HG03521 (cell line): ENCODE measurements around the gene ARHGAP18.

Experiments used
- ATAC-seq: cut with Tn5 transposase; IDR thresholded peaks from one replicate; pipeline ENCODE4 v1.9.1; 2021; ENCODE audit warnings: mild to moderate bottlenecking, moderate library complexity; ENCODE audit not compliant: unreplicated experiment

ARHGAP18 gene

DNA sequence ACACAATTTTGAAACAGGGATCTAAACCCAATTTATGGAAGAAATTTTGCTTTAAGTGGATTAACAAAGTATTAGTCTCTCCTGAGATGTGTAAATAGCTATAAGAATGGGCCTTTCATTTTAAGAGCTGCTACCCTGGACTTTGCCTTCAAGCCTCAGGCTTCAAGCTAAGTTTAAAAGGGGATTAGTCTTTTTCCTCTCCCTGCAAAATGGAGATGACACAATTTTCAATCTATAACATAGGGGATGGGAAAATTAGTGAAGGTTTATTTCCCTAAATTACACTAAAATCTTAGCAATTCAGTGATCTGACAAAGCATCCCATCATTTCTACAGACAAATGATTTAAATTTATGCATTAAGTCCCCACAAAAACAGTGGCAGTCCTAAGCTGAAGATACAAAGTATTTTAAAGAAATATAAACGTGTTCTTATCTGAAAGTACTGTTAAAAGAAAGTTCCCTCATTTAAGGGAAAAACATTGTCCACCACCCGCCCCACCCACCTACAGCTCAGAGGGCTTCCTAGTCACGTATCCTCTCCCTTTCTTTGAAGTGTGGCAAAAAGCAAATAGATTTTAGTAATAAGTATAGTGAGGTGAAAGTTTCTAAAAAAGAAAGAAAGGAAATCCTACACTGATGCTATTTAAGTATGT is 14.5 kb downstream of the ARHGAP18 start:
- no peak for ATAC-seq

DNA sequence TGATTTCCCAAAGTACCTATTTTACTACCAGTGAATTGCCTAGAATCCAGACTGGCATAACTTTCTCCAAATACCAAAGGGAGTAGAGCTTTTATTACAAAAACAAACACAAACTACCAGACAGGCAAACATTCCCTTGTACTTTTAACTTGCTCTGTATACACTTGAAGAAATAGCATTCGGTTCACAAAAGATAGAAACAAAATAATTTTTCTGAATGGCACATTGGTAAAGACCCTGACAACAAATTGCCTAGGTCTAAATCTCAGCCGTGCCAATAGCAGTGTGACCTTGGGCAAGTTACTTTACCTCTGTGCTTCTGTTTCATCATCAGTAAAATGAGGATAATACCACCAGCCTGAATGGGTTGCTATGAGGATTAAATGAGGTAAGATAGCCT is 15.9 kb downstream of the ARHGAP18 start:
- no peak for ATAC-seq

DNA sequence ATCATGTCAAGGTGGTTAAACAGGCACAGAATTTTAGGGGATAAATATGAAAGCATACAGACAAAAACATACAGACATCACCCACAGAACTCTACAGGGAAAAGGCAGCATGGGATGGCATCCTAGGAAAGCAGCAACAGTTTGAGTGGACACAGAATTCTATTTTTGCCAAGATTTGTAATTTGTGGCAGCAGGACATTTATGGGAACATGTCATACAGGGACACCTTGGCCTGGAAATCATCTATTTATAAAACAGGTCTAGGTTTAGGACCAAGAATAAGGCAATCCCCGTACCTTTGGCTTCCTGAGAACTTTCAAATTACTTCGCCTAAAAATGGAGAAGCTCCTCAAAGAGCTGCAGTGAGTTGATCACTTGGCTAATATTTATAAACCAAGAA is 17.5 kb downstream of the ARHGAP18 start:
- no peak for ATAC-seq

DNA sequence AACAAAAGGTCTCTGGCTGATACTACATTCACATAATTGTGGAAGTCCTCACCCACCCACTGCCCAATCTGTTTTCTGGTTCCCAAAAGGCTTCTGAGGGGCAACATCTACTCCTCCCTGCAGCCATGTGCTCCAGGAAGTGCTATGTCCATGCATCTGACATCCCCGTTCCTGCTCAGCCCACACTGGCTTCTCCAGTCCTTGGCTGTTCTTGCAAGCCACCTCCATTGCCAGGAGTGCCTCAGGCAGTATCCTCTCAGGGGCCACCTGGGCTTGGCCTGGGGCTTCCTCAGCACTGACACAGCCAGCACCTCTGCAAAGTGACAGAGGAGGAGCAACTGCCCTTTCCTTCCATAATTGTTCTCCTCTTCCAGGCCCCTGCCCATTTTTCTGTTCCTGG is 18.3 kb downstream of the ARHGAP18 start:
- ATAC-seq, result no peak

DNA sequence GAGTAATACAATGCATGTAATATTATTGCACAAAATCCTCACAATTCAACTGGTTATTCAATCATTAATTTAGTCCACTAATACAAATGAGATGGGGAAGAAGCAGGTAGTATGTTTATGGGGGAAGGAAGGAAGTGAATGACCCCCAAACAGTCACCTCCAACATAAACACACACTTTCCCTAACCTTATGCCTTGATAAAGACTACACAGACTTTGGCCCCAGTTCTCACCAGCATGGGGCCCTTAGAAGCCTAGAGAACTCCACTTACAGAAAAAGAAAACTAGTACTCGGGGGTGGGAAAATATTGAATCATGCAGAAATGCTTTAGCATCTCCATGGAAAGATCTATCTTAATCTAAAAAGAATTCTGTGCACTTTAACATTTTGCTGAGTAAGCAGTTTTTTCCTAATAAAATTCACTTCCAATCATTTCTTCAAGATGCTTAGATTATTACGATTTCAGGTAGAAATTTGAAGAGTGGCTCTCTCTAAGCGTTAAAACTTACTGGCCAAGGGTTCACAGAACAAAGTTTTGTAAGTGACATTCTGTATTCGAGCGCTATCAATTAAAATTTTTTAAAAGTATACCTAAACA is 18.8 kb downstream of the ARHGAP18 start:
- no peak for ATAC-seq

DNA sequence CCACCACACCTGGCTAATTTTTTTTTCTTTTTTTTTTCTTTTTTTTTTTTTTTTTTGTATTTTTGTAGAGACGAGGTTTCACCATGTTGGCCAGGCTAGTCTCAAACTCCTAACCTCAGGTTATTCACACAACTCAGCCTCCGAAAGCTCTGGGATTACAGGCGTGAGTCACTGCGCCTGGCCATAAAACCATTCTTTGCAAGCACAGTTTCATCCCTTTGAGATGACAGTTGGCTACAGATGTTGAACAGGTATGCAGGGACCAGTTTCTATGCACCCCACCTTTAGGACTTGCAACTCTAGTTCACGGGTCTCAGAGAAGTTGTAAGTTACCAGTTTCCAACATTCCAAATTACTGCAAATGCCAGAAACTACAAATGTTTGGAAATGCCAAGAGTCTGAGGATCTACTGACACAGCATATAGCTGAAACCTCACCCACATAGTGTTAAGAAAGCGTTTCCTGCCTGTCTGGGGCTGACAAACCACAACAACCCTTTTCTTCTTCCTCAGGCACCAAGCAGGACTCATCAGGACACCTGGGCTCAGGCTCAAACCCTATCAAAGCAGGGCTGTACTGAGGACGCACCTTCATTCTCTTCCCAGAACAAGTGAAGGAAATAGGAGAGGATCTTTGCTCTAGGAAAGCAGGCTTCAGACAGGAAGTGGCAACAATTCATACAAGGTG is 22.9 kb downstream of the ARHGAP18 start:
- peak; percentile 58 for ATAC-seq

DNA sequence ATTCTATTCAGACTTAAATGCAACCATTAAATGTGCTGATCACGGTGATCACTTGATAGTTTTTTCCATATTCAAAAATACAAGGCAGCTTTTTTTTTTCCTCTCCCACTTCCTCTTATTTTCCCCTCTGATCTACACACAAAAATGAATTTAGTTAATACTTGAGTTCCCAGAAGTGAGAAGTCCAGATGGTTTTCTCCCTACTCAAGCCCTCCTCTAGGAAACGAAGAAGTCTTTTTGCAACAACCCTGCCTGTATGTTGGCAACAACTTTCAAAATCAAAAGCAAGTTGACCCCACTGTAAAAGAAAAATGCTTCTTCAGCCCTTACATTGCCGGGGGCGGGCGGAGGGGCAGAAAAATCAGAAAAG is 24.3 kb downstream of the ARHGAP18 start:
- ATAC-seq, result no peak

DNA sequence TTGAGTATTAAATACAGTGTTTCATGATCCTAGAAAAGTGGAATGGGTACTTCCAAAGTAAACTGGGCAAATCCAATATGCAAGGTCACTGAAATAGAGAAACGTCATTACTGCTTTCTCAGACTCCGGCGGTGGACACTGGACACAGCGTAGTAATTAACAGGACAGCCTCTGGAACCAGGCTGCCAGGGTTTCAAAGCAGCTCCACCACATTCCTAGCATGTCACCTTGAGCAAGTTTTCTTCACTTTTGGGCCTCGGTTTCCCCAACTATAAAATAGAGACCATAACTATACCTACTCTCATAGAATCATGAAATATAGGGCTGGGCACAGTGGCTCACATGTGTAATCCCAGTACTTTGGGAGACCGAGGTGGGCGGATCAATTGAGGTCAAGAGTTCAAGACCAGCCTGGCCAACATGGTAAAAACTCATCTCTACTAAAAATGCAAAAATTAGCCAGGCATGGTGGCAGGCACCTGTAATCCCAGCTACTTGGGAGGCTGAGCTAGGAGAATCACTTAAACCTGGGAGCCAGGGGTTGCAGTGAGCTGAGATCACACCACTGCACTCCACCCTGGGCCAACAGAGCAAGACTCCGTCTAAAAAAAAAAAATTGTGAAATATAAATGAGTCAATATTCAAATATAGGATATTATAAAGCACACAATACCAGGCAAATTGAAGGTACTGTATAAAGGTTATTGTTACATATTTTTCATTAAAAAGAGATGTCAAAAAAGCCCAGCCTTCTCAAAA is 24.9 kb downstream of the ARHGAP18 start:
- ATAC-seq, result no peak

DNA sequence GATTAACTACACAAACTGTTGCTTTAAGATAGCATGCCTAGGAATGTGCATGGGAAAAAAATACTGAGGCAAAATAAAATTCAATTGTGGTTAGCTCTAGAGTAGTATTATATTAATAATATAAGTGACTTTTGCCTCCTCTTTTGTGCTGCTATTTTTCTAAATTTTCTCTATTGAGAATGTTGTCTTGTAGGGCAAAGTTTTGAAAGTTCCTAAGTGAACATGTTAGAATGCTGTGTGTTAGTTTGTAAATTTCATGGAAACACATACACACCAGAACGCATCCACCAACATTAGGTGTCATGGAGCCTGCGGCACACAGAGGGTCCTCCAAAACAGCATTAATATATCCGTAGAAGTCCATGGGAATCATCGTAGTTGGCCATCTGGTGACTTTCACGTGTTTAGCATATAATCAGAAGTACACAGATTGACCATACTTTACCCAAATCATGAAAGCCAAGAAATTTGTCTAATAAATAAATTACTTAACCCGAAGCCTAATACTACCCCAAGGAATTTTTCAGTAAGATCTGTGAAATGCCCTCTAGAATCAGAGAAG is 25.6 kb downstream of the ARHGAP18 start:
- no peak for ATAC-seq

DNA sequence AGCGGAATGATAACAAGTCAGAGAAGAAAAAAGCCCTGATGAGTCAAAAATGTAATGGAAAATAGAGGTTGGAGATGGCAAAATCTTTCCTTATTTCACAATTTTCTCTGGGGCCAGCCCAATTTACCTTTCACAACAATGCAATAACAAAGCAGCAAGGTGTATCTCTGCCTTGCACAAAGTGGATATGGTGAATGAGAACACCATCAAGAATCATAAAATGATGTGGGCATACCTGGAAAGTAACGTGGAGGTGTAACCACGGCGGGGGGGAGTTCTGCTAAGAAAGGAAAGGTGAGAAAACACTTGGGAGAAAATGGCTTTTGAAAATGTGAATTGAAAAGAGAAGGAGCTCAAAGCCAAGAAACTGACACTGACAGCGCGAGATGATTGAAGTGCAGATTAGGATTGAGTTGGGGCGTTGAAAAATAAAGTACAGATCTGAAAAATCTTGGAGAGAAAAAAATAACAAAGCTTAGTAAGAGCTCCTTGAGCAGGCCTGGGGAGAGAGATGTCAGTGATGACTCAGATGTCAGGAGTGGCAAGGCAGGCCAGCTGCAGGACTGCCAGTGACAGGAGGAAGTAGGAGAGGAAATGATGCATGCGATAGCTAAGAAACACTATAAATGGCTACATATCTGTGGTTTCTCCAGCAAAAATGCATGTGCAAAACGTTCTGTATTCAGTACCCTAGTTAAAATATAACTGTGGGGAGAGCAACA is 26.2 kb downstream of the ARHGAP18 start:
- ATAC-seq, result peak; percentile 92

DNA sequence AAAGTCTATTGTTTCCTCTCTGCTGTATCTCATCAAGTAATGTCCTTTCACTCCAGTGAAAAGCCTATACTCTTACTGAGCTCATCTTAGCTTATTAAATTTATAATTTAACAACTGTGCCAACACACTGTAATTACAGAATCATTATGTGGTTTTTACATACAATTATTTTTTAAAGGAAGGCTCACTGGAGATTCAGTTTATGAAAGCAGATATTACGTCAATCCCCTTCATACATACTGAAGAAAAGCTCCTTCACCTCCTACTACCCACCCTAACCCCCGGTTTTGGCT is 28.1 kb downstream of the ARHGAP18 start:
- ATAC-seq, result no peak

DNA sequence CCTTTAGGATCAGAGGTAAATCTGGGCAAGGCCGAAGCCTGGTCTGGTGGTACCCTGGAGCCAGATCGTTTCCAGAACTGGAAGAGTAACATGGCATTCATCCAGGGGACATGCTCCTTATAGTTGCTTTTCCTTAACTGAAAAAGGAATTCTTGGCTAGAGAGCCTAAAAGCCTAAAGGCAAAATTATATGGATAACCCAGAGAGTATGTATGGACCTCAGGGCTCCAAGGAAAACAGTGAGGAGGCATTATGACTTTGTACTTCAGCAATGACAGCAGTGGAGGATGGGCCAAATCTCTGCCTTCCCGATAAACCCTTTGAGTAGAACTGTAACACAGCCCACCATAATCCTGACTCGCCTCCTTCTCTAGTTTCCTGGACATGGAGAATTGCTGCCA is 29.3 kb downstream of the ARHGAP18 start:
- ATAC-seq, result no peak

DNA sequence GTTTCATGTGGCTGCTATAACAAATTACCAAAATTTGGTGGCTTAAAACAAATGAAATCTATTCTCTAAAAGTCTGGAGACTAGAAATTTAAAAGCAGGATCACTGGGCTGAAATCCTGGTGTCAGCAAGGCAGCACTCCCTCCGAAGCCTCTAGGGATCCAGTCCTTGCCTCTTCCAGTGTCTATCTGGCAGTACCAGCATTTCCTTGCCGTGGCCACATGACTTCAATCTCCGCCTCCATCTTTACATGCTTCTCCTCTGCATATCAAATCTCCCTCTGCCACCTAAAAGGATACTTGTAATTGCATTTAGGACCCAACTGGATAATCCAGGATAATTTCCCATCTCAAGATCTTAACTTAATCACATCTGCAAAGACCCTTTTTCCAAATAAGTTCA is 30.2 kb downstream of the ARHGAP18 start:
- ATAC-seq, result no peak

DNA sequence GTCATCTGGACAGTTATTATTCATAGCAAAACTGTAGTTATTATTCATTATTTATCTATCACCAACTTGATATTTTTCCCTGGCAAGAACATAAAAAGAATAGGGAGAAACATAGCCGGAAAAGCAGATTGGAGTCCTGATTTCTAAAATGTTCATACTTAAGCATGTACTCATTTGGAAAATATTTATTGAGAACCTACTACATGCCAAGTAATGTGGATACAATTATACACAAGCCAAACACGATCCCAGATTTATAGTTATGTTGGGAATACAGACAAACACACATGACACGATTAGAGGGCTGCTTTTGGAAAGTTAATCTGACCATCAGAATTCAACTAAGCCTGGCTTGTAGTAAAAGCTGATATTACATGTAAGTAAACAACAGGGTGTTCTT is 30.7 kb downstream of the ARHGAP18 start:
- no peak for ATAC-seq

DNA sequence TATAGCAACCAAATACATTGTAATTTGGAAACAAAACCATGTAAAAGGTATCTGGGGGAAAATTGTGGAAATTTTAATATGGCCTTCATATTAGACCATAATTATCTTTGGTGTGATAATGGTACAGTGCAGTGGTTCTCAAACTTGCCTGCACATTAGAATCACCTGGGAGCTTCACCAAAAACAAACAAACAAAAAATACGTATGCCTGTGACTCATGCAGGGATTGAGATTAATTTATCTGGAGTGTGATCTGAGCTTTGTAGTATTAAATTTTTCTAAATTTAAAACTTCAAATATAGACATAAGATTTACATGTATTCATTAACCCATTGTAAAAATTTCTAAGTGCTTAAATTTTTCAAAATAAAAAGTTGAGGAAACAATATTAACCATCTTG is 31.5 kb downstream of the ARHGAP18 start:
- no peak for ATAC-seq

DNA sequence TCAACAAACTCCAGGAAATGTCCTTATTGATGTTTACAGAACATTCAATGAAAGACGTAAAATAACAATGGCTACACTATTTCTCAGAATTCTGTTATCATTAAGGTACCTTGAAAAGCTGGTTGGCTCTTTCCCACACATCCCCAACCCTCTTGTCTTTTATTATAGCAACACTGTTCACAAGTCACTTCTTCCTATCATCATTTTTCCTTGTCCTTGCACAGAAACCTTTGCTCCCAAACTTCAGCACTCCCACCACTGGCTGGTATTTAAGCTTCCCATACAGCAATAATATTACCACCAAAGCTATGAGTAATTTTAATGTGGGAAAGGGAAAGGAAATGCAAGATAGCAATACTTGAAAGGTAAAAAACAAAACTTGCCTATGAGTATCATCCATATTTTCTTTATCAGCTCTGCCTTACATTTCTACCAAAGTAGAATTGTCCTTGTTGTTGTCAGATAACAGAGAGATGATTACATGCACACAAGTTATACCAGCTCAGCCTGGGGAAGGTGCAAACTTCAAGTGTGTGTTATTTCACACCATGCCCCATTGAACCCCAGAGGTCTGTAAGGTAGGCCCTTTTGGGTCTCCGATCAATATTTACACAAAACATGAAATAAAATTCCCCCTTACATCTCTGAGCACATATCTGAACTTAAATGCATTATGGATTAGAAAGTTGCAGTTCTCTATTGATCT is 32.2 kb downstream of the ARHGAP18 start:
- no peak for ATAC-seq

DNA sequence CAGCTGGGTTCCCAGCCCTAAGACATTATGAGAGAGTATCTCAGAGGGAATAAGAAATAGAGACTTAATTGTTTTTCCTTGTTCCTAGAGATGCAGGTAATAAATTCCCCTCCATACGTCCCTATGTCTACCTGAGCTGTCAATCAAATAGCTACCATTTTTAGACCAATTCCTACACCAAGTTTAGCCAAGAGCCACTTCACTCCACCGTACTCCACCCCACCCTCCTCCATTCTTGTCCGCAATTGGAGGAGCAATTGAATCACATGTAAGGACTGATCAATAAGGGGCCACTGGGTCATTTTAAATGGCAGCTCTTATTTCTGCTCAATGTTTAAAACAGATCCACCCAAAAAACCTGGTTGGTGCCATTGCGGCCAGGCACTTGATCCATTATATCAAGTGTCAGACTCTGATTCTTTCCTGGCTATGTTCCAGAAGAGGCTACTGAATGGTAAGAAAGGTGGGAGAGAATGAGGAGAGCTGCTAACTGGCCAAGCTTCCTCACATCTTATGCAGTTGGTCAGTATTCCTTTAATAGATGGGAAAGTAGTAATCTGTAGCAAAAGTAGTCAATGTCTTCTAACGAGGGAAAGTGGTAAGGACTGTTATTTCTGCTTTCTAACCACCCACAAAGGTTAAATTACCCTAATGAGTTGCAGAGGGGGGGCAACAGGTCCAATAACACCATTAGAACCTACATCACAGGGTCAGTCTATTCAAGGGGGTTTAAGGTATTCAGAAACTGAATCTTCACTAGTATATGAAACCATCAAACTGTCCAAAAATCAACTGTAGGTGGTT is 34.1 kb downstream of the ARHGAP18 start:
- no peak for ATAC-seq

DNA sequence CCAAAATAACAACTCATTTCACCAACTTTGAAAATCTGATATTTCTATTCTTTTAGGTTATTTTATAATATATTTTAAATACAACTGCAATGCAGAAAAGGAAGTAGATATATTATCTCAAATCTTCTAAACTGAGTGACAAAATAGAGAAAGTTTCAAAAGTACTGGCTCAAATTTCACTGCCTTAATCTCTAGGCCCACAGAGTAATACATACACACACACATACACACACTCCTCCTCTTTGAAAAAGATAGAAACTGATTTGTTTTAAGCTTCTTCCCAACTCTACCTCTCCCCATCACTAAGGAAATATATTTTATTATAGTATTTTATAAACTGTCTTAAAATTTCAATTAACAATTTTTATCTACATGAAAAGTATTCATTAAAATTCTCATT is 36.2 kb downstream of the ARHGAP18 start:
- no peak for ATAC-seq

DNA sequence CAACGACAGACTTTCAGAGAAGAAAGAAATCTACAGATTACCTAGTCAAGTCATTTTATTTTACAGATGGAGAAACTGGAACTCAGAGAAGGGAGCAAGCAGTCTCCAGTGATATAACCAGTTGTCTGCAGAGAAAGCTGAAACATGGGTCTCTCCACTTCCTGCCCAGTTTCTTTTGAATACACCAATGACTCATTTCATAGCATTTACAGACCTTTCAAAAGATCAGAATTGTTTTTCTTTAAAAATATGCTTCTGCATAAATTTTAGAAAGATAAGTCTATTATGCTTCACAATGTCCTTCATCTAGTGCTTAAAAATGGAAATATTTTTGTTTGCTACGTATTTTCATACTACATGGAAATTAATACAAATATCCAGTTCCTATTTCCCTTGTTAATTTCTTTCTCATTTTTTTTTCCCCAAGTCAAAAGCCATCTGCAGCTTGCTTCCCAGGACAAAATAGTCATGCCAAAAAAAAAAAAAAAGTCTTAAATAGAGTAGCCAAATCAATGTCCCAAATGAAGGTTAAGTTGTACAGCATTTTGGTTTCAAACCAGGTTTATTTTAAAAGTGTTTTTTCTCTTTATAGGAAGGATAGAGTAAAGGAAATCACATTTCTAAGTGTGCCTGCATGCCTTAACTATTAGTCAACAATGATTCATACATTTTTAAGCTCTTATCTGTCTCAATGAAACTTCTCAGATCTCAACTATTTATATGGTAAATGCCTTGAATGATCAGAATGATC is 36.9 kb downstream of the ARHGAP18 start:
- peak; percentile 55 for ATAC-seq
